Measurements from ENCODE around the gene LIMS2. TPM values are rescaled to one million over a fixed set of nuclear protein-coding genes. Genes with fewer than 3 reads are reported as not detected.

LIMS2 gene
- total RNA-seq, 1 donor from 2014 or later = 44.2 TPM

- no peak overlapping the region for H3K4me3 ChIP-seq
- no peak overlapping the region for H3K27ac ChIP-seq
- peaks cover 0 to 25% of the 10 kb centered on the region in 2 donors for H3K36me3 ChIP-seq
- intact Hi-C loops (cut with DNase I) = no loop called here
- DNase-seq (ENCODE audit: extremely low spot score in 2 of 2) = no peak
- H3K27me3 ChIP-seq = no peaks in the 10 kb centered on the region
- no peaks in the 10 kb centered on the region for H3K4me1 ChIP-seq
- TF ChIP-seq POLR2AphosphoS5 (IDR thresholded peaks at IDR 0.05; ENCODE audit: insufficient read depth in 1 of 2, low read depth in 1 of 2) (no peak), CTCF (IDR thresholded peaks at IDR 0.05) (no peak), POLR2A (IDR thresholded peaks at IDR 0.05) (no peak)
- H3K9me3 ChIP-seq = no peaks in the 10 kb centered on the region
Measured at GRCh38 chr2:127712999-127713398, 37.7 kb upstream of the LIMS2 start.

- H3K27me3 ChIP-seq = no peaks in the 10 kb centered on the region
- H3K9me3 ChIP-seq = no peaks in the 10 kb centered on the region
- intact Hi-C loops (cut with DNase I) = loop anchor here (10.0 kb wide), 1 partner anchor 105 kb away; the partner anchor contains the start of gene WDR33
- H3K36me3 ChIP-seq = peaks cover 0 to 23% of the 10 kb centered on the region in 2 donors
- H3K4me3 ChIP-seq = no peak overlapping the region
- TF ChIP-seq POLR2A (IDR thresholded peaks at IDR 0.05) (no peak), POLR2AphosphoS5 (IDR thresholded peaks at IDR 0.05; ENCODE audit: insufficient read depth in 1 of 2, low read depth in 1 of 2) (no peak), CTCF (IDR thresholded peaks at IDR 0.05) (no peak)
- no peak overlapping the region for H3K27ac ChIP-seq
- DNase-seq (ENCODE audit: extremely low spot score in 2 of 2) = no peak
- peaks cover 16% of the 10 kb centered on the region for H3K4me1 ChIP-seq
Measured at GRCh38 chr2:127709336-127709735, 34.0 kb upstream of the LIMS2 start.

DNA sequence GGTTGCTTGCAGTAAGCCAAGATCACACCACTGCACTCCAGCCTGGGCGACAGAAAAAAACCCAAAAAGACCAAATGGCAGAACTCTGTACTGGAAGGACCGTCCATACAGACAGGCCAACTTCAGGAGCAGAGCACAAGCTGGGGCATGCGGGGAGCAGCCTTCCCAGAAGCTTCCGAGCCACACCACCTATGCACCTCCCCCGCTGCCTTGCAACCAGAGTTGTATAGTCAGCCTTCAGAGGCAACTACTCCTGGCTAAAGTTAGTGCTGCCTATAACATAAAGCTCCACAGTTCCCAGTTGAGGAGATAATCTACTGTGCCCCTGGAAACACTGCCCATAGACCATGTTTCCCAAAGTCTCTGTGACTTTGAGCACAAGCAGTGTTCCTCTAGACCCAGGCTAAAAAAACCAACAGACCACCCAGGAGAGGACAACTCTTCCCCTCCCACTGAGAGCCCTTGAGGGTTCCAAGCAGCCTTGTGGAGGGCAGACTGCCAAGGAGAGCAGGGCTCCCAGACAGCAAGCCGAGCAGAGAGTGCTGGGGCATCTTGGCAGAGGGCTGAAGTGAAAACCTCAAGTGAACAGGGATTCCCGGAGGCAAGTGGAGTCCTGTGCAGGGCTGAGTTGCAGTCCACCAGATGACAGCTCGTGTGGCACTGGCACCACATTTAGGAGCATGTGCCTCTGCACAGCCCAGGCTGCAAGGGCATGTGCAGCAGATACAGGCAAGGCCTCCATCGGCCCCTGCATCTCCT is 32.7 kb upstream of the LIMS2 start:
- H3K27ac ChIP-seq = no peak overlapping the region
- no peaks in the 10 kb centered on the region for H3K9me3 ChIP-seq
- peaks cover 0 to 23% of the 10 kb centered on the region in 2 donors for H3K36me3 ChIP-seq
- intact Hi-C loops (cut with DNase I) = loop anchor here (10.0 kb wide), 1 partner anchor 107 kb away; the partner anchor contains the start of gene WDR33
- no peaks in the 10 kb centered on the region for H3K27me3 ChIP-seq
- H3K4me3 ChIP-seq = no peak overlapping the region
- TF ChIP-seq POLR2A (IDR thresholded peaks at IDR 0.05) (no peak), CTCF (IDR thresholded peaks at IDR 0.05) (no peak), POLR2AphosphoS5 (IDR thresholded peaks at IDR 0.05; ENCODE audit: insufficient read depth in 1 of 2, low read depth in 1 of 2) (no peak)
- H3K4me1 ChIP-seq = peaks cover 28% of the 10 kb centered on the region
- DNase-seq (ENCODE audit: extremely low spot score in 2 of 2) = no peak

DNA sequence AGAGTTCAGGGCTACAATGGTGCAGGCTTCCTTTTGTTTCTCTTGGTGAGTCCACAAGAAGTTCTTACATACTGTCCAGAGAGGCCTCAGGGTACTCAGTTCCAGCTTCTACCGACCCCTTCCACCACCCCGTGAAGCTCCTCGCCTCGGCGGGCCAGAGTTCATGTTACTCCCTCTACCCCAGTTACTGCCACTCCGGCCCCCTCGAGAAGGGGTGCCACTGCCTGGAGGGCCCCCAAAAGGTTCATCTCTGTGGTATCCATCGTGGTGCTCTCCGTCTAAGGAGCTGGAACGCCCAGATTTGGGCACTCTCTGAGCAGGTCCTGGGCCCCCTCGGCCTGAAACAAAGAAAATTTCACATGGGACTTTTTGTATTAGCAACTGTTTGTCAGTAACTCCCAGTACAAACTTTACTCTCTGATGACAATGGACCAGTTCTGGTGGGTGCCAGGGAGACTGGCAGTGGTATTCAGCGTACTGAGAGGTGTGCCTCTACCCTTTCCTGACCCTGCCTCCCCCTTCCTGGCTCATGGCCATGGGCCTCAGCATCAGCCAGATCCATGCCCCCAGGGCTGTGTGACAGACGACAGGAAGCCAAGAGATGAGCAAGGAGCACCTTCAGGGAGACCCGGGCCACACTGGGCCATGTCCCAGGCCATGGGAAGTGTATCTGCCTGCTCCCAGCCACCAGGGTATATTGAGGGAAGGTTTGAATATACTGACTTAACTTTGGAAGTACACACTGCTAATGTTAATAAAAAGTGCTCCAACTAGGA is 31.1 kb upstream of the LIMS2 start:
- peaks cover 39% of the 10 kb centered on the region for H3K4me1 ChIP-seq
- intact Hi-C loops (cut with DNase I) = loop anchor here (10.0 kb wide), 1 partner anchor 108 kb away; the partner anchor contains the start of gene WDR33
- H3K27me3 ChIP-seq = no peaks in the 10 kb centered on the region
- no peaks in the 10 kb centered on the region for H3K9me3 ChIP-seq
- H3K4me3 ChIP-seq = no peak overlapping the region
- DNase-seq (ENCODE audit: extremely low spot score in 2 of 2) = no peak
- H3K36me3 ChIP-seq = peaks cover 0 to 23% of the 10 kb centered on the region in 2 donors
- TF ChIP-seq POLR2A (IDR thresholded peaks at IDR 0.05) (no peak), POLR2AphosphoS5 (IDR thresholded peaks at IDR 0.05; ENCODE audit: insufficient read depth in 1 of 2, low read depth in 1 of 2) (no peak), CTCF (IDR thresholded peaks at IDR 0.05) (no peak)
- H3K27ac ChIP-seq = peak overlapping the region; percentile 39
